Smooth muscle cell (in vitro differentiated cells): Measurements from ENCODE around the gene SAFB. TPM values are rescaled to one million over a fixed set of nuclear protein-coding genes. Genes with fewer than 3 reads are reported as not detected.
A peak's percentile ranks its signal among the peaks of the same experiment; 100 is the strongest.
"Not testable (repeated sequence)": the region's sequence is repeated elsewhere in the genome, so short reads cannot be mapped to it uniquely, and the experiment has no call there.

Experiments used
- DNase-seq: peaks from one replicate; lab custom pipeline; 2025; ENCODE audit not compliant: unreplicated experiment; lab: John Stamatoyannopoulos, UW
- H2AFZ ChIP-seq: fragments of 200-600 bp; sonication (generic); 2 replicates; pipeline ENCODE4 v1.6.0; 2016; ENCODE audit warnings: antibody characterized with exemption, low read depth, mild to moderate bottlenecking
- H3F3A ChIP-seq: fragments of 200-600 bp; sonication (generic); 2 replicates; pipeline ENCODE4 v1.6.0; 2017; ENCODE audit warnings: antibody characterized with exemption, low read depth
- H3K27ac ChIP-seq: fragments of 200-600 bp; sonication (generic); 2 replicates; pipeline ENCODE4 v1.5.1; 2016; ENCODE audit warnings: low read depth, mild to moderate bottlenecking
- H3K27me3 ChIP-seq: fragments of 200-600 bp; sonication (generic); 2 replicates; pipeline ENCODE4 v1.6.1; 2016; ENCODE audit warnings: low read depth, mild to moderate bottlenecking
- H3K36me3 ChIP-seq: fragments of 200-600 bp; sonication (generic); 2 replicates; pipeline ENCODE4 v1.5.1; 2016; ENCODE audit warnings: low read depth
- H3K4me1 ChIP-seq: fragments of 200-600 bp; sonication (generic); 2 replicates; pipeline ENCODE4 v1.5.1; 2016; ENCODE audit warnings: low read depth
- H3K4me2 ChIP-seq: fragments of 200-600 bp; sonication (generic); 2 replicates; pipeline ENCODE4 v1.6.0; 2016; ENCODE audit warnings: mild to moderate bottlenecking
- H3K4me3 ChIP-seq: fragments of 200-600 bp; sonication (generic); 2 replicates; pipeline ENCODE4 v1.5.1; 2016; ENCODE audit warnings: mild to moderate bottlenecking
- H3K79me2 ChIP-seq: fragments of 200-600 bp; sonication (generic); 2 replicates; pipeline ENCODE4 v1.6.0; 2016; ENCODE audit warnings: low read depth, mild to moderate bottlenecking
- H3K9ac ChIP-seq: fragments of 200-600 bp; sonication (generic); 2 replicates; pipeline ENCODE4 v1.6.0; 2016; ENCODE audit warnings: low read depth
- H3K9me3 ChIP-seq: fragments of 200-600 bp; sonication (generic); replicated peaks from 2 replicates; pipeline ENCODE4 v1.5.1; 2016; ENCODE audit warnings: low read depth
- H4K20me1 ChIP-seq: fragments of 200-600 bp; sonication (generic); 2 replicates; pipeline ENCODE4 v1.6.0; 2016; ENCODE audit warnings: low read depth
- WGBS: methylation state at CpG from one replicate; pipeline ENCODE4 v1.1.7; 2016; ENCODE audit warnings: low lambda C conversion rate; 5-methylcytosine and 5-hydroxymethylcytosine counted together
- polyA plus RNA-seq: library from polyadenylated mRNA; unstranded; fragments of >200 nt; fragmentation: Nextera tagmentation; extraction: Ambion mirVana; gene quantifications from 2 replicates; pipeline ENCODE4 v1.2.1, GENCODE V29; 2016
- total RNA-seq: library from RNA; depleted of rRNA; stranded (reverse); fragments of >200 nt; gene quantifications from 2 replicates; pipeline ENCODE4 v1.2.3, GENCODE V29; 2014
- TF ChIP-seq, protein P1 (sequence below): fragments of 200-600 bp; sonication (generic); IDR thresholded peaks from 2 replicates; pipeline ENCODE4 v1.5.1; 2017; ENCODE audit warnings: borderline replicate concordance, mild to moderate bottlenecking, antibody characterized with exemption; ENCODE audit not compliant: insufficient read depth, poor library complexity, severe bottlenecking

The SAFB gene
- total and polyA plus RNA-seq, 2 experiments from 2014 or later: 22.8 to 74.3 TPM

DNA sequence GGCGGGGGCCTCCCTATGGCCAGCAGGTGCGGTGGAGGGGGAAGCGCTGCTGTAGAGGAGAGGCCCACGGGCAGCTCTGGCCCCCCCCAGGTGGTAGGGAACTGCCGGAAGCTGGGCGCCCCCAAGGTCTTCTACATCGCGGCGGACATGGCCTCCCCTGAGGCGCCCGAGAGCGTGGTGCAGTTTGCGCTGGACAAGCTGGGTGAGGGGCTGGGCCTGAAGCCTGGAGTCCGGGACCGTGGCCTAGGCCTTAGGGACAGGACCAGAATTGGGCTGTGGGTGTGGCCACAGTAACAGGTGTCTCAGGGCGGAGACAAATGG, 63.4 kb downstream of the SAFB start:
- Histone ChIP-seq H3F3A (peaks cover 12% of the 10 kb centered on the region), H2AFZ (no peak overlapping the region), H3K79me2 (peaks cover 12% of the 10 kb centered on the region), H3K36me3 (no peaks in the 10 kb centered on the region), H3K4me2 (peak overlapping the region; percentile 82), H3K27me3 (no peaks in the 10 kb centered on the region), H3K27ac (no peak overlapping the region), H3K4me3 (peak overlapping the region; percentile 58), H3K4me1 (peaks cover 1% of the 10 kb centered on the region), H3K9ac (no peak overlapping the region), H3K9me3 (no peaks in the 10 kb centered on the region), H4K20me1 (peaks cover 15% of the 10 kb centered on the region)
- no peak for DNase-seq
- WGBS: 46% methylated on average over 15 of the region's 16 CpGs
- TF ChIP-seq, protein P1, sequence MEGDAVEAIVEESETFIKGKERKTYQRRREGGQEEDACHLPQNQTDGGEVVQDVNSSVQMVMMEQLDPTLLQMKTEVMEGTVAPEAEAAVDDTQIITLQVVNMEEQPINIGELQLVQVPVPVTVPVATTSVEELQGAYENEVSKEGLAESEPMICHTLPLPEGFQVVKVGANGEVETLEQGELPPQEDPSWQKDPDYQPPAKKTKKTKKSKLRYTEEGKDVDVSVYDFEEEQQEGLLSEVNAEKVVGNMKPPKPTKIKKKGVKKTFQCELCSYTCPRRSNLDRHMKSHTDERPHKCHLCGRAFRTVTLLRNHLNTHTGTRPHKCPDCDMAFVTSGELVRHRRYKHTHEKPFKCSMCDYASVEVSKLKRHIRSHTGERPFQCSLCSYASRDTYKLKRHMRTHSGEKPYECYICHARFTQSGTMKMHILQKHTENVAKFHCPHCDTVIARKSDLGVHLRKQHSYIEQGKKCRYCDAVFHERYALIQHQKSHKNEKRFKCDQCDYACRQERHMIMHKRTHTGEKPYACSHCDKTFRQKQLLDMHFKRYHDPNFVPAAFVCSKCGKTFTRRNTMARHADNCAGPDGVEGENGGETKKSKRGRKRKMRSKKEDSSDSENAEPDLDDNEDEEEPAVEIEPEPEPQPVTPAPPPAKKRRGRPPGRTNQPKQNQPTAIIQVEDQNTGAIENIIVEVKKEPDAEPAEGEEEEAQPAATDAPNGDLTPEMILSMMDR: no peak

DNA sequence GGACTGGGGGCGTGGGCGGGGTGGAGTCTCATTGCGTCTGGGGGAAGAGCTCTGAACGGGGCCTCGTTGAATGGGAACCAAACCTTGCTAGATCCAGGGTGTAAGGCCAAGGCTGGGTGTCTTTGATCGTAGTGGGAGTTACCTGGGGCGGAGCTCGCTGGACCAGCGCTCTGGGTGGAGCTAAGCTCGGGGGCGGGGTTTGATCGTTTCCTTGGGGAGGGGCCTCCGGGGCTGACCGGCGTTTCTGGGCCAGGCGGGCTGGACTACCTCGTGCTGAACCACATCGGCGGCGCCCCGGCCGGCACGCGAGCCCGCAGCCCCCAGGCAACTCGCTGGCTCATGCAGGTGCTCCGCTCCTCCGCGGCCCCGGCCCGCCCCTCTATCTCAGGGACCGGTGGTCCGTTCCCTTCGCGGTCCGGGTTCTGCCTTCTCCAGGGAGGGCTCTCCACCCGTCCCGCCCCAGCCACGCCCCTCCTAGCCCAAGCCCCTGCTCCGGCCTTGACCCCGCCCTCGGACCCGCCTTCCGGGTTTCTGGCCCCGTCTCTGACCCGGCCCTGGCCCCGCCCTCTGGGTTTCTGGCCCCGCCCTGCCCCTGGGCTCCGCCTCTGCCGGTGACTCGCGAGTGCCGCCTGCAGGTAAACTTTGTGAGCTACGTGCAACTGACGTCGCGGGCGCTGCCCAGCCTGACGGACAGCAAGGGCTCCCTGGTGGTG, 63.9 kb downstream of the SAFB start:
- peak; percentile 93 for DNase-seq
- peaks cover 7% of the 10 kb centered on the region for H3K4me1 ChIP-seq
- TF ChIP-seq, protein P1: peak; percentile 70
- H4K20me1 ChIP-seq: peaks cover 20% of the 10 kb centered on the region
- H3K9me3 ChIP-seq: no peaks in the 10 kb centered on the region
- H3K27ac ChIP-seq: no peak overlapping the region
- no peaks in the 10 kb centered on the region for H3K36me3 ChIP-seq
- H3K4me2 ChIP-seq: peak overlapping the region; percentile 82
- H2AFZ ChIP-seq: no peak overlapping the region
- peak overlapping the region; percentile 58 for H3K4me3 ChIP-seq
- H3K9ac ChIP-seq: no peak overlapping the region
- peaks cover 18% of the 10 kb centered on the region for H3K79me2 ChIP-seq
- peaks cover 15% of the 10 kb centered on the region for H3F3A ChIP-seq
- no peaks in the 10 kb centered on the region for H3K27me3 ChIP-seq
- WGBS: 2% methylated on average over 33 of the region's 59 CpGs

DNA sequence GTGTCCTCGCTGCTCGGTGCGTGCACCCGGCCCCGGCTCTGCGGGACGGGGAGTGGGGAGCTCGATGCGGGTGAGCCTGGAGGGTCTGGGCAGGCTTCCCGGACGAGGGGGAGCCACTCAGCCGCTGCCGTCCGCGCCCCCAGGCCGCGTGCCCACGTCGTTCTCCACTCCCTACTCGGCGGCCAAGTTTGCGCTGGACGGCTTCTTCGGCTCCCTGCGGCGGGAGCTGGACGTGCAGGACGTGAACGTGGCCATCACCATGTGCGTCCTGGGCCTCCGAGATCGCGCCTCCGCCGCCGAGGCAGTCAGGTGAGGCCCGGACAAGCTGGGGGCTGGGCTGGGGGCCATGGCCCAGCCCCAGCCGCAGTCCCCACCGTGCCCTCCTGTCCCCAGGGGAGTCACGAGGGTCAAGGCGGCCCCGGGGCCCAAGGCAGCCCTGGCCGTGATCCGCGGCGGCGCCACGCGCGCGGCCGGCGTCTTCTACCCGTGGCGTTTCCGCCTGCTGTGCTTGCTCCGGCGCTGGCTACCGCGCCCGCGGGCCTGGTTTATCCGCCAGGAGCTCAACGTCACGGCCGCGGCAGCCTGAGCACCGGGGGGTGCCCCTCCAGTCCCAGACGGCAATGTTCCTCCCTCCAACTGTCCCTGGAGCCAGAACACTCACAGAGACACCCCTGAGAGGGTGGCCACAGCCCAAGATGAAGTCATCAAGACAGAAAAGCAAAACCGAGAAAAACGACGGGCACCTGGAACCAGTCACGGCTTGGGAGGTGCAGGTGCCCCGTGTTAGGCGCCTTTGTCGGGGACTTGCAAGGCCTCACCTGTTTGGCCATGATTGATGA, 64.7 kb downstream of the SAFB start:
- peak overlapping the region; percentile 82 for H3K4me2 ChIP-seq
- 75% methylated on average over 74 of the region's 76 CpGs for WGBS
- H3K9me3 ChIP-seq: no peaks in the 10 kb centered on the region
- H3K4me3 ChIP-seq: peak overlapping the region; percentile 58
- TF ChIP-seq, protein P1: no peak
- H3K27me3 ChIP-seq: no peaks in the 10 kb centered on the region
- peaks cover 28% of the 10 kb centered on the region for H4K20me1 ChIP-seq
- peaks cover 10% of the 10 kb centered on the region for H3K4me1 ChIP-seq
- no peak for DNase-seq
- no peaks in the 10 kb centered on the region for H3K36me3 ChIP-seq
- peaks cover 20% of the 10 kb centered on the region for H3F3A ChIP-seq
- H3K27ac ChIP-seq: no peak overlapping the region
- no peak overlapping the region for H2AFZ ChIP-seq
- no peak overlapping the region for H3K9ac ChIP-seq
- H3K79me2 ChIP-seq: peaks cover 25% of the 10 kb centered on the region

DNA sequence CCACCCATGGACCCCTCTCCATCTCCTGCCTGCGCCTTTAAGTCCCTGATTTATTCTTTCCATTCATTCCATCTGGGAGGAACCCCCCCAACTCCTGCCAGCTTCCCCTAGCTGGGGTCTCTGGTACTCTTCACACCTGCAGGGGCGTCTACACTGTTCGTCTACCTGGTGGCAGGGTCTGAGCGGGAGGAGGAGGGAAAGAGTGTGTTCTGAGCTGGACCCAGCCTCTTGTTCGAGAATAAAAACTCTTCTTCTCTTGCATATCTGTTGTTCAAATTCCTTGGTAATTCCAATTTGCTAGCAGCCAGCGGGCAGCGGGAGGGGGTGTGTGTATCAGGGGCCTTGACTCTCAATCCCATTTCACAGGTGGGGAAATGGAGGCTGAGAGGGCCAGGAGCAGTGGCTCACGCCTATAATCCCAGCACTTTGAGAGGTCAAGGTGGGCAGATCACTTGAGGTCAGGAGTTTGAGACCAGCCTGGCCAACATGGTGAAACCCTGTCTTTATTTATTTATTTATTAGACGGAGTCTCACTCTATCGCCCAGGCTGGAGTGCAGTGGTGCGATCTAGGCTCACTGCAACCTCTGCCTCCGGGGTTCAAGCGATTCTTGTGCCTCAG, 65.5 kb downstream of the SAFB start:
- peaks cover 33% of the 10 kb centered on the region for H3K79me2 ChIP-seq
- peaks cover 20% of the 10 kb centered on the region for H3F3A ChIP-seq
- not testable (repeated sequence) for H3K9ac ChIP-seq, H2AFZ ChIP-seq, H3K27ac ChIP-seq, DNase-seq, H3K4me2 ChIP-seq, H3K4me3 ChIP-seq, H3K27me3 ChIP-seq, H3K36me3 ChIP-seq, H3K9me3 ChIP-seq
- peaks cover 10% of the 10 kb centered on the region for H3K4me1 ChIP-seq
- 95% methylated on average over 13 of the region's 13 CpGs for WGBS
- peaks cover 36% of the 10 kb centered on the region for H4K20me1 ChIP-seq
